Measurements from ENCODE around the gene PMIS2. TPM values are rescaled to one million over a fixed set of nuclear protein-coding genes. Genes with fewer than 3 reads are reported as not detected.

The PMIS2 gene
- total RNA-seq, 1 experiment from 2014 or later = not detected

Other genes with a start within 250 kb of the PMIS2 start
- not detected for gene FFAR1, start 238.3 kb upstream of the PMIS2 start, total RNA-seq (2021; ENCODE audit: unreplicated experiment)
- gene FFAR3, start 227.7 kb upstream of the PMIS2 start, total RNA-seq (2021; ENCODE audit: unreplicated experiment) = not detected
- gene GPR42, start 215.1 kb upstream of the PMIS2 start, total RNA-seq (2021; ENCODE audit: unreplicated experiment) = not detected
- gene FFAR2, start 137.9 kb upstream of the PMIS2 start, total RNA-seq (2021; ENCODE audit: unreplicated experiment) = not detected
- gene KRTDAP, start 95.7 kb upstream of the PMIS2 start, total RNA-seq (2021; ENCODE audit: unreplicated experiment) = not detected
- 5.6 TPM for gene DMKN, start 72.5 kb upstream of the PMIS2 start, total RNA-seq (2021; ENCODE audit: unreplicated experiment)
- 0.39 TPM for gene SBSN, start 57.9 kb upstream of the PMIS2 start, total RNA-seq (2021; ENCODE audit: unreplicated experiment)
- gene GAPDHS, start 52.7 kb upstream of the PMIS2 start, total RNA-seq (2021; ENCODE audit: unreplicated experiment) = not detected
- 157 TPM for gene TMEM147, start 40.5 kb upstream of the PMIS2 start, total RNA-seq (2021; ENCODE audit: unreplicated experiment)
- gene ATP4A, start 22.5 kb upstream of the PMIS2 start, total RNA-seq (2021; ENCODE audit: unreplicated experiment) = not detected
- gene HAUS5, start 26.6 kb downstream of the PMIS2 start, total RNA-seq (2021; ENCODE audit: unreplicated experiment) = 23.2 TPM
- gene RBM42, start 42.9 kb downstream of the PMIS2 start, total RNA-seq (2021; ENCODE audit: unreplicated experiment) = 180 TPM
- gene ETV2, start 55.6 kb downstream of the PMIS2 start, total RNA-seq (2021; ENCODE audit: unreplicated experiment) = 2.8 TPM
- gene COX6B1, start 62.1 kb downstream of the PMIS2 start, total RNA-seq (2021; ENCODE audit: unreplicated experiment) = 835 TPM
- 0.67 TPM for gene UPK1A, start 80.3 kb downstream of the PMIS2 start, total RNA-seq (2021; ENCODE audit: unreplicated experiment)
- gene ZBTB32, start 118.4 kb downstream of the PMIS2 start, total RNA-seq (2021; ENCODE audit: unreplicated experiment) = not detected
- gene KMT2B, start 131.8 kb downstream of the PMIS2 start, total RNA-seq (2021; ENCODE audit: unreplicated experiment) = 68.8 TPM
- 12.5 TPM for gene IGFLR1, start 156.3 kb downstream of the PMIS2 start, total RNA-seq (2021; ENCODE audit: unreplicated experiment)
- gene U2AF1L4, start 159.2 kb downstream of the PMIS2 start, total RNA-seq (2021; ENCODE audit: unreplicated experiment) = 29.8 TPM
- gene PSENEN, start 159.5 kb downstream of the PMIS2 start, total RNA-seq (2021; ENCODE audit: unreplicated experiment) = 169 TPM
- 23.5 TPM for gene LIN37, start 162.4 kb downstream of the PMIS2 start, total RNA-seq (2021; ENCODE audit: unreplicated experiment)
- gene HSPB6, start 170.9 kb downstream of the PMIS2 start, total RNA-seq (2021; ENCODE audit: unreplicated experiment) = 0.87 TPM
- gene PROSER3, start 172.0 kb downstream of the PMIS2 start, total RNA-seq (2021; ENCODE audit: unreplicated experiment) = 63.9 TPM
- 35.8 TPM for gene ARHGAP33, start 189.4 kb downstream of the PMIS2 start, total RNA-seq (2021; ENCODE audit: unreplicated experiment)
- gene PRODH2, start 226.7 kb downstream of the PMIS2 start, total RNA-seq (2021; ENCODE audit: unreplicated experiment) = not detected

All from Panc1 (cell line).